ENCODE results near the gene KCTD2. TPM values are rescaled to one million over a fixed set of nuclear protein-coding genes. Genes with fewer than 3 reads are reported as not detected.

KCTD2 gene
- total RNA-seq, 1 donor = 20.2 TPM

DNA sequence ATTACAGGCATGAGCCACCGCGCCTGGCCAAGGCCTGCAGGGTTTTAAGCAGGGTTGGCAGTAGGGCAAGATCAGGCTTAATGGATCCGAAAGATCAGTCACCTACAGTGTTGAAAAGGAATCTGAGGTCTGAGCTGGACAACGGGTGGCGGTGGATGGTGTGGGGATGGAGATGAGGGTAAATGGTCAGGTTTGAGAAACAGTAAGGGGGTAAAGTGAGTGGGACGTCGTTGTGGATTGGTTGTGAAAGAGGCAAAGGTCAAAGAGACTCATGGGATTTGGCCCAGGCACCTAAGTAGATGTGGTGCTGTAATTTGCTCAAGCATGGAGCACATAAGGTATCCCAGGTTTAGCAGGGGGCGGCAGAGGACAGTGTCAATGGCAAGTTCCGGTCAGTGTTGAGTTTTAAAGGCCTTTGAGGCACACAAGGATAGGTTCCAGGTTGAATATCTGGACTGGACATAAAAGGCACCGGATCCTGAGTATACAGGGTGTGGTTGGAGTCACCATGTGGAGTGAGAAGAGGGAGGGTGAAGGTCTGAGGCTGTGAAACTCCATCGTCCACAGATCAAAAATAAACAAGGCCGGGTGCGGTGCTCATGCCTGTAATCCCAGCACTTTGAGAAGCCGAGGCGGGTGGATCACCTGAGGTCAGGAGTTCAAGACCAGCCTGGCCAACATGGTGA lies 39.6 kb downstream of the KCTD2 start:
- H3K4me3 ChIP-seq (ENCODE audit: low read depth, low read length) = no peak overlapping the region
- TF ChIP-seq, protein P1, sequence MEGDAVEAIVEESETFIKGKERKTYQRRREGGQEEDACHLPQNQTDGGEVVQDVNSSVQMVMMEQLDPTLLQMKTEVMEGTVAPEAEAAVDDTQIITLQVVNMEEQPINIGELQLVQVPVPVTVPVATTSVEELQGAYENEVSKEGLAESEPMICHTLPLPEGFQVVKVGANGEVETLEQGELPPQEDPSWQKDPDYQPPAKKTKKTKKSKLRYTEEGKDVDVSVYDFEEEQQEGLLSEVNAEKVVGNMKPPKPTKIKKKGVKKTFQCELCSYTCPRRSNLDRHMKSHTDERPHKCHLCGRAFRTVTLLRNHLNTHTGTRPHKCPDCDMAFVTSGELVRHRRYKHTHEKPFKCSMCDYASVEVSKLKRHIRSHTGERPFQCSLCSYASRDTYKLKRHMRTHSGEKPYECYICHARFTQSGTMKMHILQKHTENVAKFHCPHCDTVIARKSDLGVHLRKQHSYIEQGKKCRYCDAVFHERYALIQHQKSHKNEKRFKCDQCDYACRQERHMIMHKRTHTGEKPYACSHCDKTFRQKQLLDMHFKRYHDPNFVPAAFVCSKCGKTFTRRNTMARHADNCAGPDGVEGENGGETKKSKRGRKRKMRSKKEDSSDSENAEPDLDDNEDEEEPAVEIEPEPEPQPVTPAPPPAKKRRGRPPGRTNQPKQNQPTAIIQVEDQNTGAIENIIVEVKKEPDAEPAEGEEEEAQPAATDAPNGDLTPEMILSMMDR (IDR thresholded peaks at IDR 0.05; ENCODE audit: insufficient read depth, low read length) = no peak

DNA sequence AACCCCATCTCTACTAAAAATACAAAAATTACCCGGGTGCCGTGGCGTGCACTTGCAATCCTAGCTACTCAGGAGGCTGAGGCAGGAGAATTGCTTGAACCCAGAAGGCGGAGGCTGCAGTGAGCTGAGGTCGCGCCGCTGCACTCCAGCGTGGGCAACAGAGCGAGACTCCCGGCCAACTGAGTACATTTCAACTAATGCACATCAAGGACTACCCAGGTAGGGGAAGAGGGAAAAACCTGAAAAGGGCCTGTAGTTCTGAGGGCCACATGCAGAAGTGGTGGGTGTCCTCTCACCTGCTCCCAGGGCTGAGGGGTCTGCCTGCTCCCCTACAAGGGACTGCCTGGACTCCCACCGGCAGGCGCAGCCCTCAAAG lies 40.1 kb downstream of the KCTD2 start:
- no peak for DNase-seq (ENCODE audit: low read depth)
- H3K4me3 ChIP-seq (ENCODE audit: low read depth, low read length) = peak overlapping the region; percentile 47
- TF ChIP-seq, protein P1 (IDR thresholded peaks at IDR 0.05; ENCODE audit: insufficient read depth, low read length) = no peak

More for the DNA sequence above, 39.6 kb downstream of the KCTD2 start:
- no peak for DNase-seq (ENCODE audit: low read depth)

DNA sequence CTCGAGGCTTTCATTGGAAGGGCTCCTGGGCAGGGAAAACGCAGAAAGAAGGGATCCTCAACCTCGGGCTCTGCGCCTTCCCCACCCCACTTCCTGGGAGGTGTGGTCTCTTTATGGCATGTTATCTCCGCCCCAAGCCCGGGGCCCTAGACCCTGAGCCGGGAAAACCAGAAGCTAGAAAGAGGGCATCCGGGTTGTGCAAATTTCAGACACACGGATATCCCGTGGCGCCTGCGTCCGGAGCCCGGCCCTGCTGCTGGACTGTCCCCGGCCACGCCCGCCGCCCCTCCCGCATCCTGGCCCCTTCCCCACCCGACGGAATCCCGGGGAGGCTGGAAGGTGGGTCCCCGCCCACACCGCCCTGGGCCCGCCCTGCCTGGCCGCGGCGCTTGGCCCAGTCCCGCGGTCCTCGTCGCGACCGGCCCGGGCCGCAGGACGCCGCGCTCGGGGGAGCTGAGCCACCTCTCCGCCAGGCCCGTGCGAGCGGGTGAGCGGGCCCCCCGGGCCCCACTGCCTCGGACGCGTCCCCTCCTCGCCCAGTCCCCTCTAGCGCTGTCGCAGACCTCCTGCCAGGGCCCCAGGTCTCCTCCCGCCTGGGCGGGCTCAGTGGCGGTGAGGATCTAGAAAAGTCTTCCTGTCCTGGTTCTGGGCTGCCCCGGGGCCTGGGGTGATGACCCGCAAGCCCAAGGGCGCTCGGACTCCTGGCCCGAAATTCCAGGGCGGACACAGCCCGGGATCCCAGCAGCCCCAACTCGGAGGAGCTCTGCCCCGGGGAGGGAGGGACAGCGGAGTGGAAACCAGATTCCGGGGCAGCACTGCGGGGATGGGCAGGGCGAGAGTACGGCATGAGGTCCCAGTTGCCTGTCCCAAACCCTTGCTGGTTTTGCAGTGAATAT lies 40.8 kb downstream of the KCTD2 start, which contains the start of gene SLC16A5:
Gene SLC16A5, plus strand, starts transcription at position 397 of the 896 bp plus-strand sequence. CDS start 5,683 bp downstream, outside the sequence.
- DNase-seq (ENCODE audit: low read depth) = peak; percentile 41
- peak within 1 kb of the TSS; percentile 47 for H3K4me3 ChIP-seq (ENCODE audit: low read depth, low read length)
- TF ChIP-seq, protein P1 (IDR thresholded peaks at IDR 0.05; ENCODE audit: insufficient read depth, low read length) = no peak

DNA sequence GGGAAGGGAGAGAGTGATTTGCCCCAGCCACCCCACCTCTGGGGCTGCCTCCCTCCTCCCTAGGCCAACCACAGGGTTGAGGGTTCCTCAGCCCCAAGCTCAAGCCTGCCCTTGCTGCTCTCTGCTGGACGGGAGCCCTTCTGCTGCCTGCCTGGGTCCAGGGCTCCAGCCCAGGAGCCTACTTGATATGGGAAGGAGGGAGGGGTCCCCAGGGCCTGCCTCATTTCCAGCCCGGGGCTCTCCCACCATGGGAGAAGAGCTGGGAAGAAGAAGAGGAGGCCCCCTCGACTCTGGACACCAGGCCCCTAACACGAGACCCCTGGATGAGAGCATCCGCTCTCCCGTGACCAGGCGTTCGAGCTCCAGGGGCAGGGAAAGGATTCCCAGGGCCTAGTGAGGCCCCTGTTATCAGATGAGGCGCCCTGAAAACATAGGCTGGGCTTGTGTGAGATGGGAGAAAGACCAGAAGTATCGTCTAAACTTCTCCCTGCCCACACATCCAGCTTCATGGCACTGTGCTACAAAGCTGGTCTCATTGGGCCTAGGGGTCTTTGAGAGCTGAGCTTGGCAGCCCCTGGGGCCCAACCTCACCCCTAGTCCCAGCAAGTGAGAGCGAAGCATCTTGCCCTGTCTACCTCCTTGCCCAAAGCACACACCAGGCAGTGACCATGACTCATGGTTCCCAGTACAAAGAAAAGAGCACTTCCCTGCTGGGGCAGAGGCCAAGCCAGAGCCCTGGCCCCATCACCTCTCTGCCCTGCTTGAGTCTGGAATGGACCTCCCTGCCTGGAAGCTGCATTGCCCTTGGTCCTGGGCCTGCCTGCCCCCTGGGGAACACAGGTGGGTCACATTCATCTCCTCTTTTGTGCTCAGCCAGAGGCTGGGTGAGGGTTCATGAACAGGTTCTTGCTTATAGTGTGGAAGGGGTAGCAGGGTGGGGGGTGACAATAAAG lies 41.7 kb downstream of the KCTD2 start:
- TF ChIP-seq, protein P1 (IDR thresholded peaks at IDR 0.05; ENCODE audit: insufficient read depth, low read length) = no peak
- no peak for DNase-seq (ENCODE audit: low read depth)
- peak overlapping the region; percentile 47 for H3K4me3 ChIP-seq (ENCODE audit: low read depth, low read length)

DNA sequence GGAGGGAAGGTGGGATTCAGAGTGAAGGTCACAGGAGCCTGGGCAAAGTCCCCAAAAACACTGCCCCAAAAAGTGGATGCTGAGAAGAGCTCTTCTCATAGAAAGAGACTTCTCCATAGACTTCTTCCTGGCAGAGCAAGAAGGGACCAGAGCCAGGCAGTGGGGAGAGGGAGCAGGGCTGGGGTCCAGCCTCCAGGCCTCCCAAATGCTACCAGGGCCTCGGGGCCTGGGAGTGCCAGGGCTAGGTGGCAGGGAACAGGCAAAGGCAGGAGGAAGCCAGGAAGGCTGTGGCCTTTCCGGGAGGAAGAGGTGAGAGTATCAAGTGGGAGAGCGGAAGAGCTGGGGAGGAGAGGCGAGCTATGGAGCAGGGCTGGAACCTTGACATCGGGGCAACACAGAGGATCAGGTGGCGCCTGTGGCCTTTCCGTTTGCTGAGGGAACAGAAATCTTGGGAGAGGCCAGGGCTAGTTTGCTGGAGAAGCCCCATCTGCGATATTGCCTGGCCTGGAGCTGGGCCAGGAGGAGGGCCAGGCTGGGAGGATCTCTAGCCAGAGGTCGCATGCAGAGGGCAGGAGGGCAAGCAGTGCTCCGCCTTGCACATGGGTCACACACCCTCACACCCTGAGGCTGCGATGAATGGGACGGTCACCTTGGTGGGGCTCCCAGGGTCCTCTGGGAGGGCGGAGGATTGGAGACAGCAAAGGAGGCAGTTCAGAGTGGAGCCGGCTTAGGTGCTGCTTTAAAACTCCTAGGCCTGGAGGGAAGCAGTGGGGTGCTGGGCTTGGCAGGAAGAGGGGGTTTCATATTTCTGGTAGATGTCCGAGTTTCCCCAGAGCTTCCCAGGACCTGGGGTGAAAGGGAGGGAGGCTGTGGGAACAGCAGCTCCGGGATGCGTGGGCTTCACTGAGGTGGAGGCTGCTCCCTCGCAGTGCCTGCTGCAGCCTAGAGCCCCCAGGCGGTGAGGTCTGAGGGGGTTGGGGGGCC lies 44.1 kb downstream of the KCTD2 start:
- TF ChIP-seq, protein P1 (IDR thresholded peaks at IDR 0.05; ENCODE audit: insufficient read depth, low read length) = no peak
- no peak overlapping the region for H3K4me3 ChIP-seq (ENCODE audit: low read depth, low read length)
- no peak for DNase-seq (ENCODE audit: low read depth)
